GM19467 (cell line): ENCODE results near the gene IRF2BP1.
A peak's percentile ranks its signal among the peaks of the same experiment; 100 is the strongest.

Experiments used
- ATAC-seq: cut with Tn5 transposase; IDR thresholded peaks from one replicate; pipeline ENCODE4 v1.9.1; 2021; ENCODE audit warnings: mild to moderate bottlenecking, moderate library complexity; ENCODE audit not compliant: unreplicated experiment

The IRF2BP1 gene

DNA sequence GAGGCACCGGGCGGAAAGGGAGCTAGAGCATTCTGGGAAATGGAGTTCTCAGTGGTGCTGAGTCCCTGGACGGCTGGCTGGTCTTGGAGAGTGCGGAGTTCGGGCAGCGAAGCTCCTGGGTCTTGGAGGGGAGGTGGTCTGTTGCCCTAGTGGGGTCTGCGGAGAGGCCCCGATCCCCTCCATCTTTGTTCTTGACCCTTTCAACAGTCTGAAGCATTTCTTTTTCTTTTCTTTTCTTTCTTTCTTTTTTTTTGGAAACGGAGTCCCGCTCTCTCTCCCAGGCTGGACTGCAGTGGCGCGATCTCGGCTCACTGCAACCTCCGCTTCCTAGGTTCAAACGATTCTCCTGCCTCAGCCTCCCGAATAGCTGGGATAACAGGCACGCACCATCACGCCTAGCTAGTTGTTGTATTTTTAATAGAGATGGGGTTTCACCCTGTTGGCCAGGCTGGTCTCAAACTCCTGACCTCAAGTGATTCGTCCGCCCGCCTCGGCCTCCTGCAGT is 22.6 kb downstream of the IRF2BP1 start:
- no peak for ATAC-seq

DNA sequence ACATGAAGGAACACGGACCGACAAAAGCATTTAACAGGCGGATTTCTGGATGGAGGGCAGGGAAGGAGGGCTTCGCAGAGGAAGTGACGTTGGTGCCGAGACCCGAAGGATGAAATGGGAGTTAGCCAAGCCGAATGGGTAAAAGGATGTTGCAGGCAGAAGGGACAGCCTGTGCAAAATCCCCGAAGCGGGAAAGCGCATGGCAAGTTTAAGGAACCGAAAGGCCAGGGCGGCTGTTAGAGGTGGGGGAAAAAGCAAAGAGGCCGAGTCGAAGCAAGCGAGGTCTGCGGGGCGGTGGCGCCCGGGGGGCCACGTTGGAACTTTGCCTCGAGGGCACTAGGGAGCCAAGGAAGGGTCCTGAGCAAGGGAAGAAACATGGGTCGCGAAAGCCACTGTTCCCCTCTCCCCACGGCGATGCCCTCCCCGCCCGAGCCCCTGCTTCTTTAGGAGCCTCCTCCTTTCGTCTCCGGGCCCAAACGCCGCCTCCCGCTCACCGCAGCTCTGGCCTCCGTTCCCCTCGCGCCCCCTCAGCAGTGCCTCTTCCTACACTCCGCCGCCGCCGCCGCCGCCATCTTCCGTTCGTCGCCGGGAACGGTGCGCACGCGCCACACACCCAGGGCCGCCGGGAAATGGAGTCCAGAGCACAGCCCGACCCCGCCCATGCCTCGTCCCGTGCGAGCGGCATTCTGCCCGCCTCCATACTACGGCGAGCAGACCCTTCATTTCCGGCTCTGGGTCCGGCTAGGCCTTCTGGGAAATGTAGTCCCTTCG is 23.2 kb downstream of the IRF2BP1 start, which contains the start of gene SYMPK:
Gene SYMPK, minus strand, starts transcription at position 584 of the 771 bp plus-strand sequence. CDS start 8,652 bp downstream, outside the sequence.
- ATAC-seq = peak; percentile 90

GRCh38 chr19:45862271-45862563 is 23.7 kb downstream of the IRF2BP1 start:
- ATAC-seq = no peak

GRCh38 chr19:45860359-45861259 is 25.3 kb downstream of the IRF2BP1 start:
- no peak for ATAC-seq

DNA sequence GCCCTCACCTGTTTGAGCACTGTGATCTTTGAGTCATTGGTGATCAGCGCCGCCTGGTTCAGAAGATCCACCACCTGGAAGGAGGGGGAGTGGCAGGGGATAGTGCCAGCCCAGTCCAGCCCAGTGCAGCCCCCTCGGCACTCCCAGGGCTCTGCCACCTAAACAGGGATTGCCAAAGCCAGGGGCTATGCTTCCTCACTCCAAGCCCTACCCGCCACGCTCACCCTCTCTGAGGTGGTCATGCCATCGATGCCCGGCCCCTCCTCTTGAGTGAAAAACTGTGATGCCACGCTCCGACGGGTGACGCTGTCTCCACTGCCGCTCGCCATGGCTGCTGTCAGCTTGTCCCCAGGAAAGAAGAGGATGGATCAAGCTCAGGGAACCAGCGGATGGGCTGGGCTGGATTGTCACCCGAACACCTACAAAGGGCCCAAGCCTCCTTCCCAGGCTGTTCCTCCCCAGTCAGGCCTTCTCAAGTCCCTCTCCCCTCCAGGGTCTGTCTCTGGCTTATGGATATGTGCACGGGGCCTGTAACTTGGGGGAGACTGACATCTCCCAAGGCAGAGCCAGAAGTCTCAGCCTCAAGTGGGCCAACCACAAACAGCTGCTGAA is 31.7 kb downstream of the IRF2BP1 start:
- no peak for ATAC-seq

- ATAC-seq = no peak
Observed at GRCh38 chr19:45852983-45853382, 33.0 kb downstream of the IRF2BP1 start.

DNA sequence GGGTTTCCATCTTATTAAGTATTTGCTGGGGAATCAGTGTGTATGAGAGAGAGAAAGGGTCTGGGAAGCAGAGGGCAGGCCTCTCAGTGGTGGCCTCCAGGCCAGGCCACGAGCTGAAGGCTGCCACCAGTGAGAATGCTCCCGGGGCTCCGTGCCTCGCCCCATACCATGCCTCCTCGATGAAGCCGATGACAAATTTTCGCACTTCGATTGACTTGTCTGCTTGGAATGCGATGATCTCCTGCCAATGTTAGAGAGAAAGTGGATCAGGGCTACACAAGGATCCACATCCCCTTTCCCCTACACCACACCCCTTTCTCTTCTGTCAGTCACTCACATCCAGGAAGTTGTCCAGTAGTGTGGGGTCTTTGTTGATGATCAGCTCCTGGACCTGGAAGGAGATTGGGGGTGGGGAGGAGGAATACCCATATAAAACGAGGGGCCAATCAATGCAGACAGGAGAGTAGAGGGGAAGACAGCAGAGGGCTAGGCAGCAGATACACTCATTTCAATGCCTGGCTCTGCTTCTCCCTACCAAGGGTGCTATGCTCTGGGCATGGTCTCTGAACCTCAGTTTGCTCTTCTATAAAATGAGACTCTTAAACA is 33.7 kb downstream of the IRF2BP1 start:
- no peak for ATAC-seq

- ATAC-seq = no peak
Observed at GRCh38 chr19:45848922-45849321, 37.0 kb downstream of the IRF2BP1 start.

- no peak for ATAC-seq
Observed at GRCh38 chr19:45847663-45848062, 38.3 kb downstream of the IRF2BP1 start.

DNA sequence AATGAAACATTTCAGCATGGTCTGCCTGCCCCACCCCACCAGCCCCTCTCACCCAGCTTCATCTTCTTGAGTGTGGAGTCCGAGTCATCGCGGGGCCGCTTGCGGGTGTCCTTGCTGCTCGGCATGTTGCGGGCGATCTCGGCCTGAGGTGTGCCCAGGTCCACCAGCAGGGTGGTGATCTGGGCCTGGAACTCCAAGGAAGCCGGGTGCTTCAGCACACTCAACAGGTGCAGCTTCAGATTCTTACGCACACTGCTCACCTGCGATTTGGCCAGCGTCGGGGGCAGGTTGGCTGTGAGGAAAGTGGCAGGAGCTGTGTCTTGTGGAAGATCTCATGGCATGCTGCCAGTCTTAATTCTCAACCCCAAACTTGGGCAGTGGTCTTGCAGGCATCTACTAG is 43.7 kb downstream of the IRF2BP1 start:
- ATAC-seq = no peak

GRCh38 chr19:45834970-45835369 is 51.0 kb downstream of the IRF2BP1 start:
- ATAC-seq = no peak
